ENCODE data around the gene CDYL.

CDYL gene

DNA sequence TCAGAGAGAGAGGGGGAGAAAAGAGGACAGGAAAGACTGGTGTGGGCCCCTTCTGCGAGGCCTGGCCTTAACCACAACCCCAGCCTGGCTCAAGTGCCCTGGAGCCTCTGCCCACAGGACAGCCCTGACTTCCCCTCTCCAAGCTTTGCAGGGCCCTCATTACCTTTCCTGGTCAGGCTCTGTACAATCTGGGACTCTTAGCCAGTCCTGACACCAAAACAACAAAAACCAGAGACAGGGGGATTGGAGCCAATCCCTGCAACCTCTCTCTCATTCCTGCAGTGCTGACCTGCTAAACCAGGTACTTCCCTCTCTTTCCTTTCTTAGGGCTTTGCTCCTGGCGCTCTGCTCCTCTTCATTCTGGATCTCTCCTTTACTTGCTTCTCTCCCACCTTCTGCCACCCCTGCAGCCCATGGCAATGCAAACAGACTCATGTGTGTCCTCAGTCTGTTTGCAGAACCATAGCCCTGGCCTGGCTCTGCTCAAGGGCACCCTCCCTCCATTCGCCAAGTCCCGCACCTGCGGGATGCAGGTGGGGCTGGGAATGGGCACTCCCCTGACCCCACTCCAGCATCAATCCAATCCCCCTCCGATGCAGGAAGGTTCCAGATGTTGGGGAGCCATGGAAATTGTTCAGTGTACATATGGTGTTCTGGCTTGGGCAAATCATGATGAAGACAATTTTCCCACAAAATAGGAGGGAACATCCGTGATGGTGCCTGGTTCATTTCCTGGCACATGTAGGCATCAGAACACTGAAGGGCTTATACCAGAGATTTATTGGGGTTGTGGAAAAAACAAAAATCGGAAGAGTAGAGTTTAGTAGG lies 189.6 kb downstream of the CDYL start:
- DNase-seq (ENCODE audit: low spot score): no peak
- TF ChIP-seq, protein P1, sequence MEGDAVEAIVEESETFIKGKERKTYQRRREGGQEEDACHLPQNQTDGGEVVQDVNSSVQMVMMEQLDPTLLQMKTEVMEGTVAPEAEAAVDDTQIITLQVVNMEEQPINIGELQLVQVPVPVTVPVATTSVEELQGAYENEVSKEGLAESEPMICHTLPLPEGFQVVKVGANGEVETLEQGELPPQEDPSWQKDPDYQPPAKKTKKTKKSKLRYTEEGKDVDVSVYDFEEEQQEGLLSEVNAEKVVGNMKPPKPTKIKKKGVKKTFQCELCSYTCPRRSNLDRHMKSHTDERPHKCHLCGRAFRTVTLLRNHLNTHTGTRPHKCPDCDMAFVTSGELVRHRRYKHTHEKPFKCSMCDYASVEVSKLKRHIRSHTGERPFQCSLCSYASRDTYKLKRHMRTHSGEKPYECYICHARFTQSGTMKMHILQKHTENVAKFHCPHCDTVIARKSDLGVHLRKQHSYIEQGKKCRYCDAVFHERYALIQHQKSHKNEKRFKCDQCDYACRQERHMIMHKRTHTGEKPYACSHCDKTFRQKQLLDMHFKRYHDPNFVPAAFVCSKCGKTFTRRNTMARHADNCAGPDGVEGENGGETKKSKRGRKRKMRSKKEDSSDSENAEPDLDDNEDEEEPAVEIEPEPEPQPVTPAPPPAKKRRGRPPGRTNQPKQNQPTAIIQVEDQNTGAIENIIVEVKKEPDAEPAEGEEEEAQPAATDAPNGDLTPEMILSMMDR (IDR thresholded peaks at IDR 0.05; ENCODE audit: extremely low read depth, missing control alignments): no peak

DNA sequence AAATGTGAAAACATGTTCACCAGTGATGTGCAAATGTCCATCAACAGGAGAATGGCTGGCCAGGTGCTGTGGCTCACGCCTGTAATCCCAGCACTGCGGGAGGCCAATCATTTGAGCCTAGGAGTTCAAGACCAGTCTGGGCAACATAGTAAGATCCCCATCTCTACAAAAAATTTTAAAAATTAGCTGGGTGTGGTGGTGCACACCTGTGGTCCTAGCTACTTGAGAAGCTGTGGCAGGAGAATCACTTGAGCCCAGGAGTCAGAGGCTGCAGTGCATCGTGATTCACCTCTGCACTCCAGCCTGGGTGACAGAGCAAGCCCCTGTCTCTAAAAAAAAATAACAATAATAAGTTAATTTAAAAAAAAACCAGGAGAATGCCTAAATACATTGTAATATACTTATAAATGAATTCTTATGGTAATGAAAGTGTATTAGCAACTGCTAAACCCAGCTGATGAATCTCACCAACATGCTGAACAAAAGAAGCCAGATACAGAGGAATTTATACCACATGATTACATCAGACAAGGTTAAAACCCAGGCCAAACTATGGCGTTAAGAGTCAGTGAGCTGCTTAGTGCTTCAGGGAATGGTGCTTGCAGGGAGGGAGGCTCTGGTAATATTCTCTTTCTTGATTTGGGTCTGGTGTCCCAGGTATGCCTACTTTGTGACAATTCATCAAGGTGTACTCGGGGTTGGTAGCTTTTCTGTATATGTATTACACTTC lies 191.3 kb downstream of the CDYL start:
- TF ChIP-seq, protein P1 (IDR thresholded peaks at IDR 0.05; ENCODE audit: extremely low read depth, missing control alignments): no peak
- no peak for DNase-seq (ENCODE audit: low spot score)

DNA sequence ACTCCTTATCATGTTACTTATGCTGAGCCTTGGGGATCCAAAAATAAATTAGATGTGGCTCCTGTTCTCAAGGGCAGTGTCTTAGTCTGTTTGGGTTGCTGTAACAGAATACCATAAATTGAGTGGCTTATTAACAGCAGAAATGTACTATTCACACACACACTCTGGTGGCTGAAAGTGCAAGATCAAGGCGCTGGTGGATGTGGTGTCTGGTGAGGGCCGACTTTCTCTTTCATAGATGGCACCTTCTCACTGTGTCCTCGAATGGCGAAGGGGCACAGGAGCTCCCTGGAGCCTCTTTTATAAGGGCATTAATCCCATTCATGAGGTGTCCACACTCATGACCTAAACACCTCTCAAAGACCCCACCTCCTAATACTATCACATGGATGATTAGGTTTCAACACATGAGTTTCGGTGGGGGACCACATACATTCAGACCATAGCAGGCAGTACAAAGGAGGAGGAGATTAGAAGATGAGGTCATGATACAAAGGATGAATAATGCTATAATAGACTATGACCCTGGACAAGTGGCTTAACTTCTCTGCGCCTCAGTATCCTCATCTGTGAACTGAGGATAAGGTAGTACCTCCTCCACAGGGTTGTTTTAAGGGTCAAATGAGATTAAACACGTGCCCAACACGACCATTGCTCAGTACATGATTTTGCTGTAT lies 193.5 kb downstream of the CDYL start:
- no peak for DNase-seq (ENCODE audit: low spot score)
- TF ChIP-seq, protein P1 (IDR thresholded peaks at IDR 0.05; ENCODE audit: extremely low read depth, missing control alignments): no peak

DNA sequence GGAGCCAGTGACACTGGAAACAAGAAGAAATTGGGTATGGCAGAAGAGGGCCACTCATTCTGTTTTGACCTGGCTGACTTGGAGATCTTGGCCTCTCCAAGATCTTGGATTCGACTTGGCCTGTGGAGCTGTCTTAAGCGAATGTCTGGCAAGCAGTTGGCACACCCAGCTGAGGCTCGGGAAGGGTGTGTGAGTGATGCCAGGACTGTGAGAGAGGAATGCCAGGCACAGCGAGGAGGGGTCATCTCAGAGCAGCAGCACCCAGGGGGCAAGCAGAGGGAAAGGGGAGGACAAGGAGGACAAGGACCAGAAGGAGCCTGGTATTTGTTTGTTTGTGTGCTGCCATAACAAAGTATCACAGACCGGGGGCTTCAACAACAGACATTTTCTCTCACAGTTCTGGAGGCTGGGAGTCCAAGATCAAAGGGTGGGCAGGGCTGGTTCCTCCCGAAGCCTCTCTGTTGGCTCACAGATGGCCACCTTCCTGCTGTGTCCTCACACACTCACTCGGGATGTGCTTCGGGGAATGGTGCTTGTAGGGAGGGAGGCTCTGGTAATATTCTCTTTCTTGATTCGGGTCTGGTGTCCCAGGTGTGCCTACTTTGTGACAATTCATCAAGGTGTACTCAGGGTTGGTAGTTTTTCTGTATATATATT lies 194.7 kb downstream of the CDYL start:
- TF ChIP-seq, protein P1 (IDR thresholded peaks at IDR 0.05; ENCODE audit: extremely low read depth, missing control alignments): no peak
- DNase-seq (ENCODE audit: low spot score): no peak

DNA sequence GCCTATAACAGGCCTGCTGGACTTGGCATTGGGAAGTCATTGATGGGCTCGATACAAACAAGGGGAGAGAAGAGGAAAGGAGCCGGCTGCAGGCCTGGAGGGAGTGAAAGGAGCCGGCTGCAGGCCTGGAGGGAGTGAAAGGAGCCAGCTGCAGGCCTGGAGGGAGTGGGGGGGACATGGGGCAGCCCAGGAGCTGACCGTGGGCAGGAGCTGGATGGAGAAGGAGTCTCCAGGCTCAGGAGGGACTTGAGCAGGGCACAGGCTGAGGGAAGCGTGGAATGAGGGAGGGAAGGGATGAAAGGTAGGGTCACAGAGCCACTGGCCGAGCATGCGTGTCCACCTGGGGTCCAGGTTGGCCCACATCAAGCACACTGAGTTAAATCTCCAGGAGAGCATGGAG lies 195.6 kb downstream of the CDYL start:
- DNase-seq (ENCODE audit: low spot score): no peak
- TF ChIP-seq, protein P1 (IDR thresholded peaks at IDR 0.05; ENCODE audit: extremely low read depth, missing control alignments): no peak

DNA sequence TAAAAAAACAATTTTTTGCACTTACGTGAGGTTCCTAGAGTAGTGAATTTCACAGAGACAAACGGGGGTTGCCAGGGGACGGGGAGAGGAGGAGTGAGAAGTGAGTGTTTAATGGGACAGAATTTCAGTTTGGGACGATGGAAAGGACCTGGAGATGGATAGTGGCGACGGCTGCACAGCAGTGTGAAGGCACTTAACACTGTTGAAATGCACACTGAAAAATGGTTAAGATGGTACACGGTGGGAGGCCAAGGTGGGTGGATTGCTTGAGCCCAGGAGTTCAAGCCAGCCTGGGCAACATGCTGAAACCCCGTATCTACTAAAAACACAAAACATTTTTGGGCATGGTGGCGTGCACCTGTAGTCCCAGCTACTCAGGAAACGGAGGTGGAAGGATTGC lies 196.2 kb downstream of the CDYL start:
- TF ChIP-seq, protein P1 (IDR thresholded peaks at IDR 0.05; ENCODE audit: extremely low read depth, missing control alignments): no peak
- DNase-seq (ENCODE audit: low spot score): no peak

All from GM20000 (cell line).